ENCODE data around the gene OR2V2.
"Not testable (repeated sequence)": the region's sequence is repeated elsewhere in the genome, so short reads cannot be mapped to it uniquely, and the experiment has no call there.

Gene OR2V2

DNA sequence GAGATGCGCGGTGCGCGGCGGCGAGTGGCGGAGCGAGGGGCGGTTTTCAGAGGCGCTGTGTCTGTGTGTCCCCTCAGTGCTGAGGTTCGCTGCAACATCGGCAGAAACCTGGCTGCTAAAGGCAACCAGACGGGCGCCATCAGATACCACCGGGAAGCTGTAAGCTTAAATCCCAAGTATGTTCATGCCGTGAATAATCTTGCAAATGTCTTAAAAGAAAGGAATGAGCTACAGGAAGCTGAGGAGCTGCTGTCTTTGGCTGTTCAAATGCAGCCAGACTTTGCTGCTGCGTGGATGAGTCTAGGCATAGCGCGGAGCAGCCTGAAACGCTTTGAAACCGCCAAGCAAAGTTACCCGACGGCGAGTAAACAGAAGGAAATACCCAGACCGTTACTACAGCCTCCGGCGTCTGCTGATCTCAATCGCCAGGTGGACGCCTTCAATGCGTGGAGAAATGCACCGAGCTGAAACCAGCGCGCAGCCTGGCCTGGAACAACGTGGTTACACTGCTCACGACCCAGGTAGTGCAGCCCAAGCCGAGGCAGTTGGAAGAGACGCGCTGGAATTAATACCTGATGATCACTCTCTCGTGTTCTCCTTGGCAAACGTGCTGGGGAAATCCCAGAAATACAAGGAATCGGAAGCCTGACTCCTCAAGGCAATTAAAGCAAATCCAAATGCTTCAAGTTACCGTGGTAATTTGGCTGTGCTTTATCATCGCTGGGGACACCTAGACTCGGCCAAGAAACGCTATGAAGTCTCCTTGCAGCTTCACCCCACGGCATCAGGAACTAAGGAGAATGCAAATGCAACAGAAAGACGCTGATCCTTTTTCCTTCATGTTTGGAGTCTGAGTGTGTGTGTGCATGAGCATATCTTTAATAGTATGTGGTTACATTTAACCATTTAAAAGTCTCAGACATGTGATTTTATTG is 32.3 kb upstream of the OR2V2 start:
- DNase-seq (ENCODE audit: low read depth in 2 of 2): no peak

DNA sequence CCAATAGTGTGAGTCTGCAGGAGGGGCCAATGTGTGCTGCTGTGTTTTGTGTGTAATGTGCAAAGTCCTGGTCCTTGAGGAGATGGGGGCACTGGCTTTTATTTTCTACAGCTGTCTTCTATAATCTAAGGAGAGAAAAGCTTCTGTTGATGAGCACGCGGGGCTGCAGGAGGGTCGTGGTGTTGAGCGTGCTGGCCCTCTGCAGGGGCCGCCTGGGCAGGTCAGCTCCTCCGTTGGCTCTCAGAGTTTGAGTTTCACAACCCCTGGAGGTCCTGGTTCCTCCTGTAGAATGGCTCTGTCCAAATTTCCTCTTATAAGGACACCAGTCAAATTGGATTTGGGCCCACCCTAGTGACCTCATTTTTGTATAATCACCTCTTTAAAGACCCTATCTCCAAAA is 29.0 kb upstream of the OR2V2 start:
- no peak for DNase-seq (ENCODE audit: low read depth in 2 of 2)

GRCh38 chr5:181119105-181119504 is 28.3 kb upstream of the OR2V2 start:
- DNase-seq (ENCODE audit: low read depth in 2 of 2): no peak

DNA sequence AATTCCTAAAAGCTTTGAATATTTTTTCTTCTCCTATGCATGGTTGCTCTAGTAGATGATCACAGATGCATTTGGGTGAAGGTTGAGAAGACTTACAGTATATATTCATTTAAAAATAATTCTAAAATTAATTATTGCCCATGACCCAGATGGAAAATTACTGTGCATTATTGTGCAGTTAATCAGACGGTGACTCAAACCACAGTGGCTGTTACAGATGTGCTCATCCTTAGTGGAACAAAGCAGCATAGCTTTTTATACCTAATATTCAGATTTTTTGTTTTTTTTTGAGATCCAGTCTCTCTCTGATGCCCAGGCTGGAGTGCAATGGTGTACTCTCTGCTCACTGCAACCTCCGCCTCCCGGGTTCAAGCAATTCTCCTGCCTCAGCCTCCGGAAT is 27.1 kb upstream of the OR2V2 start:
- no peak for DNase-seq (ENCODE audit: low read depth in 2 of 2)

- DNase-seq (ENCODE audit: low read depth in 2 of 2): no peak
These were observed 26.6 kb upstream of the OR2V2 start for GRCh38 chr5:181120761-181121160.

- DNase-seq (ENCODE audit: low read depth in 2 of 2): no peak
These were observed 25.5 kb upstream of the OR2V2 start for GRCh38 chr5:181121675-181122561.

DNA sequence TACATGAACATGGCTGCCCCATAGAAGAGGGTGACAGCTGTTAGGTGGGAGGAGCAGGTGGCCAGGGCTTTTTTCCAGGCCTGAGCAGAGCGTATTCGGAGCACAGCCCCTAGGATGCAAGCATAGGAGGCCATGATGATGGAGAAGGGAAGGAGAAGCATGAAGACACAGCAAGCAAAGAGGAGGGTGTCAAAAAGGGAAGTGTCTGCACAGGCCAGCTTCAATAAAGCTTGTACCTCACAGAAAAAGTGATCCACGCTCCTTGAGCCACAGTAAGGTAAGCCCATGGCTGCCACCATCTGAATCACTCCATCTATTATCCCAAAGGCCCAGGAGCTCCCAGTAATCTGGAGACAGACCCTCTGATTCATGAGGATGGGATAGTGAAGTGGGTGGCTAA is 22.9 kb upstream of the OR2V2 start:
- DNase-seq (ENCODE audit: low read depth in 2 of 2): no peak

- no peak for DNase-seq (ENCODE audit: low read depth in 2 of 2)
These were observed 20.5 kb upstream of the OR2V2 start for GRCh38 chr5:181126841-181127240.

DNA sequence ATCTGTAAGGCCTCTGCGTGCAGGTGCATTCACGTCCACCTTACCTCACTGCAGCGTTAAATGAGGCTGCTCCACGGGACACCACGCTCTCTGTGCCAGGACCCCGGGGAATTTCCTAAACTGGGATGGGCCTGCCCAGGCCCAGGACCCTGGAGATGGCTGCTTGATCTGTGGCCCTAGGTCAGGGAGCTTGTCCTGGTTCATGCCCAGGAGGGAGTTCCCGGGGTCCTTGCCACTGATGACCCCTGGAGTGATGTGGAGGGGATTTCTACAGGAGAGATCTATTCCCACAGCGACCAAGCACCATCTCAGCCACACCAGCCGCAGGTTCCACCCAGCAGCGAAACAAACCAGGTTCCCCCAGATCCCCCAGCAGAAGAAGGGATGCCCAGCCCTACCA is 19.9 kb upstream of the OR2V2 start:
- no peak for DNase-seq (ENCODE audit: low read depth in 2 of 2)

DNA sequence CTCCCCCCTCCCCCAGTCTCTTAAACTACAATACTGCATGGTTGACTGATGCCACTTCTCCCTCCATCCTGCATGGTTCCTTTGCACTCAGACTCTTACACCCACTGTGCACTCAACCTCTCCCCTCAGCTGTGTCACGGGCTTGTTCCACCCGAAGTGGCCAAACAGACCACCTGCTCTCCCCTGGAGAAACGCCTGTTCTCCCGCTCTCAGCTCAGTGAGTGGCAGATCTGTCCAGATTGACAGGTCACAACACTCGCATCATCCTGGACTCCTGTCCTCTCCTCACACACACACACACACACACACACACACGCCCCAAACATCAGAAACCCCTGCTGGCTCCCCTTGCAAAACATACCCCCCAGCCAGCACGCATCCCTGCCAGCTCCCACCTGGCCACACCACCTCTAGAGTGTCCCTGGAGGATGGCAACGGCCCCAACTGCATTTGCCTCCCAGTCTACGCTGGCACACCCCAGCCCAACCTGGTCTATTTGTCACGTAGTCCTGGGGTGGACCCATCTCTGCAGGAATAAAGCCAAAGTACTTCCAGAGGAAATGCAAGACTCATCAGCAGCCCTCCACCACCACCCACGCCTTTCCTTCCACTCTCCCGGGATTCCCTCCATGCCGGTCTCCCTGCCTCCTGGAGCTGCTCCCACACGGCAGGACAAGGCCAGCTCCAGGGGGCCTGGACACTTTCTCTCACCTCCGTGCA is 19.3 kb upstream of the OR2V2 start:
- no peak for DNase-seq (ENCODE audit: low read depth in 2 of 2)

DNA sequence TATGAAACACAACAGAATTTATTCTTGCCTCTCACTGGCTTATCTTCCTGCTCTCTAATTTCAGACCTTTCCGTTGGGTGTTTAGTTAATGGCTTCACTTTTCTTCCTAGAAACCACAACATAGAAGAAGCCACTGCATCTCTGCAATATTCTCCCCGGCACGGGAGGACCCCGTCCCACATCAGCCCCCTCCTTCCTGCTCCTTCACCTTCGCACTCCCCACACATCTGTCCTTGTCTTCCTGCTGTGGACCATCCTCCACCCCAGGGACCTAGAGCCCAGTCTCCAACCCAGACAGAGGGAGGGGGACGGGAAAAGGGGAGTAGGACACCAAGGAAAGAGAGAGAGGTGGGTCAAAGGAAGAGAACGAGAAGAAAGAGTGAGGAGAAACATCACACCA is 17.8 kb upstream of the OR2V2 start:
- no peak for DNase-seq (ENCODE audit: low read depth in 2 of 2)

- not testable (repeated sequence) for DNase-seq (ENCODE audit: low read depth in 2 of 2)
These were observed 17.3 kb upstream of the OR2V2 start for GRCh38 chr5:181130081-181130480.

DNA sequence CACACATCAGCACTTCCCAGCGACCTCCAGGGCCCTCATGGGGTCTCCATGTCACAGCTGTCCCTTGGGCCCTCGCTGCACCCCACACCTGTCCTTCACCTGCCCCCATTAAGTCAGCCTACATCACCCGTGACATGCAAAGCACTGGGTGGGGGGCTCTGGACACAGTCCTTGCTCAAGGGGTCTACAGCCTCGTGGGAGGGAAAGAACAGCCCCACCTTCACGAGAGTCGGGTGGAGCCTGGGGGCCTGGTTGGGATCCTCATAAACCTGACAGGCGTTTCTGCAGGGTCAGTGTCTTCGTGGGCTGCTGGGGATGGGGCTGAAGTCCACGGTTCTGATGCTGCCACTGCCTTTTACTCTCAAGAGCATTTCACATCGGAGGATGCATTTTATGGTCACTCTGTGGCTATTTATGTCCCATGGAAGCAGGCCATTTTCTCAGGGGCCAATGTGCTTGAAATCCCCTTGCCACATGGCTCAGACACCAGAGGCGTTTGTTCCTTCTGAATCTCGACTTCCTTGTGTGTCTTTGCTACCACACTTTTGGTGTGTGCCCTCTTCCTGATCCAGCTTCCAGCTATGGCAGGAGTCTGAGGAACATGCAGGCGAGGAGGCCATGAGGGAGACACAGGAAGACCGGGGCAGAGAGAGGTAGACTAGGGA is 16.4 kb upstream of the OR2V2 start, which contains the start of gene OR2V1:
Gene OR2V1 (minus strand): TSS at position 338 of the 665 bp plus-strand sequence. CDS start 5,865 bp downstream, outside the sequence.
- DNase-seq (ENCODE audit: low read depth in 2 of 2): no peak

- DNase-seq (ENCODE audit: low read depth in 2 of 2): no peak
These were observed 15.9 kb upstream of the OR2V2 start for GRCh38 chr5:181131514-181131913.

GRCh38 chr5:181133083-181133482 is 14.3 kb upstream of the OR2V2 start:
- DNase-seq (ENCODE audit: low read depth in 2 of 2): no peak

DNA sequence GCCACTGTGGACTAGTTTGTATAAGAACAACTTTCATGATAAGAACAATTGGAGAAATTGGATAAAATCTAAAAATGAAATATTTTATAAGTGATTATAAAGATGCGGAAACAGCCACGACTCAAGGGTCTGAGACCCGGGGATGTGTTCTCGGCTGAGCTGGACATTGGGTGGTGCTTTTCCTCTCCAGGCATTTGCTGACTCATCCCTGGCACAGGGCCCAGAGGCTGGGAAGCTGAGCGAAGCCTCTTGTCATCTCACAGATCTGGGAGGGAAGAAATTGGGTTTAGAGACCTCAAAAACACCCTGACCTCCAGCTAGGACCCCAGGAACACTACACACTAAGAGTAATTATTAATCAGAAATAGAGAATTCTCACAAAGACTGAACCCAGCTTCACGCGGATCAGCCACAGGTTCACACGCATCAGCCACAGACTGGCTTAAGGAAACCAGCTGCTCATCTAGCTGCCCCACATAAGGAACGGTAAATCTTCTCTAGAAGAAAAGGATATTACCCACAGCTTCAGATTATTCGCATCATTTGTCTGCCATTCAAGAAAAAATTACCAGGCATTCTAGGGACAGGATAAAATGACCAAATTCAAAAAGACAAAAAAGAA is 13.7 kb upstream of the OR2V2 start:
- no peak for DNase-seq (ENCODE audit: low read depth in 2 of 2)

GRCh38 chr5:181134259-181134658 is 13.1 kb upstream of the OR2V2 start:
- no peak for DNase-seq (ENCODE audit: low read depth in 2 of 2)

GRCh38 chr5:181136361-181136955 is 10.9 kb upstream of the OR2V2 start:
- no peak for DNase-seq (ENCODE audit: low read depth in 2 of 2)

DNA sequence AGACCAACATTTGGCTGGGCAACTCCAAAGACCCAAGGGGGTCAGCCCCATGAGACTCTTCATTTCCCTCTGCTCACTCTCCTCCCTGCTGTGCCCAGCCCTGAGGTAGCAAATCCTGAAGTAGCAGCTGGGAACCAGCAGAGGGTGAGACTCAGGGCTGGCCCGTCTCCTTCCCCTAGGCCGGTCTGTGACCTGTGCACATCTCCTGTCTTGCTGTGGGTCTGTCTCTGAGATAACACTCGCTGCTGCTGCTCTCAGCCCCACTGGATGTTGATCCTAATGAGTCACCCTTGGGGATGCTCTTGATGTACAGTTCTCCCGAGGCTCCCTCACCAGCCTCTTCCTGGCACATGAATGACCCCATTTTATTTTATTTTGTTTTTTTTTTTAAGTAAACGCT is 9.1 kb upstream of the OR2V2 start:
- DNase-seq (ENCODE audit: low read depth in 2 of 2): no peak

DNA sequence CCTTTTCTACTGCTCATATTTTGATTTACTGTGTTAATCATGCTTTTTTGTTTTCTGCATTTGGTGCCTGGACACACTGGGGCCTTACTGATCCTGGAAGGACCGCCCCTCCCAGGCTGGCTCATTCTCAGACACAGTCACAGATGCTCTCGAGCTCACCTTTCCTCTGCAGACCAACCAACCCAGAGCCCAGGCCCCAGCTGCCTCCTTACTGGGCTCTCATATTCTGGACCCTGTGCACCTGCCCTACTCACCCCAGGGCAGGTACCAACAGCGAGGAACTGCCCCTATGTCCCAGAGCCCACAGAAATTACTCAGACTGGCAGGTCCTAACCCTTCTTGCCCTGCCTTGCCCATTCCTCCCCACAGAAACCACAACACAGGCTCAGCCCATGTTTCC is 6.6 kb upstream of the OR2V2 start:
- no peak for DNase-seq (ENCODE audit: low read depth in 2 of 2)

GRCh38 chr5:181142054-181142453 is 5.3 kb upstream of the OR2V2 start:
- DNase-seq (ENCODE audit: low read depth in 2 of 2): no peak

All from stimulated activated CD4-positive, alpha-beta T cell treated with anti-CD3 and anti-CD28 coated beads, Interleukin-1b, Interleukin-23, amount 100 ng/mL, for 4 hours (primary cell).